Vagina (tissue), 2 donors: ENCODE results near the gene MTA1. TPM values are rescaled to one million over a fixed set of nuclear protein-coding genes. Genes with fewer than 3 reads are reported as not detected.

Experiments used
- DNase-seq, 2 donors: peaks; one replicate each; pipeline ENCODE4 v3.0.0-alpha.2; 2017; ENCODE audit errors: extremely low spot score in 2 of 2
- H3K27ac ChIP-seq: fragments of 200-600 bp; sonication (generic); one replicate; pipeline ENCODE4 v1.5.1; 2019
- H3K27me3 ChIP-seq: fragments of 200-600 bp; sonication (generic); one replicate; pipeline ENCODE4 v1.5.1; 2019
- H3K36me3 ChIP-seq, 2 donors: fragments of 200-600 bp; sonication (generic); one replicate each; pipeline ENCODE4 v1.5.1; 2017 to 2019
- H3K4me1 ChIP-seq: fragments of 200-600 bp; sonication (generic); one replicate; pipeline ENCODE4 v1.5.1; 2019
- H3K4me3 ChIP-seq, 2 donors: fragments of 200-600 bp; sonication (generic); 1 replicate in 1 of 2; 2 replicates in 1 of 2; pipeline ENCODE4 v1.5.1; 2016 to 2019
- H3K9me3 ChIP-seq: fragments of 200-600 bp; sonication (generic); one replicate; pipeline ENCODE4 v1.5.1; 2019
- CTCF ChIP-seq, 3 experiments: fragments of 450-650 bp in 2 of 3; fragments of 200-600 bp in 1 of 3; sonication (generic) in 1 of 3; IDR thresholded peaks; one replicate each; pipeline ENCODE4 v1.5.1; 2017 to 2019; ENCODE audit warnings: antibody characterized with exemption in 3 of 3, mild to moderate bottlenecking in 2 of 3, moderate library complexity in 2 of 3
- POLR2A ChIP-seq, 2 donors: fragments of 450-650 bp; IDR thresholded peaks; one replicate each; pipeline ENCODE4 v1.6.1; 2017; ENCODE audit warnings: antibody characterized with exemption in 2 of 2, mild to moderate bottlenecking in 2 of 2, moderate library complexity in 2 of 2
- POLR2AphosphoS5 ChIP-seq, 2 donors: sonication (generic); formaldehyde crosslinking; IDR thresholded peaks; one replicate each; pipeline ENCODE4 v1.9.0; 2017; ENCODE audit warnings: antibody characterized with exemption in 2 of 2, mild to moderate bottlenecking in 2 of 2, low read depth in 1 of 2; ENCODE audit not compliant: insufficient read depth in 1 of 2
- intact Hi-C: fragments of 100-400 bp; cut with DNase I; formaldehyde crosslinking; loops from one replicate; pipeline ENCODE4 v1.15.1; 2023
- total RNA-seq: library from RNA; depleted of rRNA; stranded (reverse); fragments of >200 nt; gene quantifications from one replicate; pipeline ENCODE4 v1.2.3, GENCODE V29; 2016

Gene MTA1
- total RNA-seq, 1 donor from 2014 or later = 82.7 TPM

GRCh38 chr14:105439179-105439578 is 19.6 kb downstream of the MTA1 start:
- no peaks in the 10 kb centered on the region for H3K4me1 ChIP-seq
- no peak for TF ChIP-seq CTCF (IDR thresholded peaks at IDR 0.05)
- TF ChIP-seq POLR2AphosphoS5 (IDR thresholded peaks at IDR 0.05; ENCODE audit: insufficient read depth in 1 of 2, low read depth in 1 of 2) = no peak
- TF ChIP-seq POLR2A (IDR thresholded peaks at IDR 0.05) = no peak
- H3K9me3 ChIP-seq = no peaks in the 10 kb centered on the region
- H3K4me3 ChIP-seq = no peak overlapping the region
- peaks cover 0 to 10% of the 10 kb centered on the region in 2 donors for H3K36me3 ChIP-seq
- no peak overlapping the region for H3K27ac ChIP-seq
- DNase-seq = no peak
- intact Hi-C loops = no loop called here
- no peaks in the 10 kb centered on the region for H3K27me3 ChIP-seq

DNA sequence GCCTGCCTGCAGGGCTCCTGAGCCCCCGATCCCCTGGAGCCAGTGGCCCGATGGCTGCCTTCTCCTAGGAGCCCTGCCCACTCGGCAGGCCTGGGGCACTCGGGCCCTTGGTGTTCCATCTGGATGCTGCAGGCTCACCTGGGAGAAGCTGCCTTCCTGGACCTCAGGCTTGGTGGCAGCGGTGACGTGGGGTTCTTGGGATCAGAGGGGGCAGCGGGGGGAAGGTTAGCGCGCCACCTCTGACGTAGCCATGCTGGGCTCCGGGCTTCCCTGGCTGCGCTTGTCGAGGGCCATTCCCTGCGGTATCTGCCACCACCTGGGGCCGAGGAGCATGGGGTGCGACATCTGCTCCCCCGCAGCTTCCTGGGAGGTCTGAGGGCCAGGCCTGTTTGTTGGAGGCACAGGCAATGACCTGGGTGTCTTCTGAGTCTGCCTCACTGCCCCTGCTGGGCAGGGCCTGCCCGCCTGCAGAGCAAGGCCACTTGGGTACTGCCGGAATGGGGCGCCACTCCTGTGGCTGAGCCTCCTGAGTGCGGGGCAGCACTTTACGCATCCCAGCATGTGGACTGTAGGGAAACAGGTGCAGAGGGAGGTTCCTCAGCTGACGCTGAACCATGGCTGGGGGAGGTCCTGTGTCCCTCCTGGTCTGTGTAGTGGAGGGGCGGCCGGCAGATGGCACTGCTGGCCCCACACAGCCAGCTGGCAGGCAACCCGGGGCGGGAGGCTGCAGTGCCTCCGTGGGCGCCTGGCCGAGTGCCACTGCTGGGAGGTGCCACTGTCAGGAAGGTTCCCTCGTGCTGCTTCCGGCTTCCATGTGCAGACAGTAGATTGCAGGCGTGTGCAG is 20.3 kb downstream of the MTA1 start:
- Histone ChIP-seq H3K4me1 (no peaks in the 10 kb centered on the region), H3K9me3 (no peaks in the 10 kb centered on the region), H3K4me3 (no peak overlapping the region), H3K36me3 (peaks cover 0 to 10% of the 10 kb centered on the region in 2 donors), H3K27ac (no peak overlapping the region), H3K27me3 (no peaks in the 10 kb centered on the region)
- no peak for DNase-seq
- intact Hi-C loops = loop anchor here (10.0 kb wide), 1 partner anchor 85 kb away; the partner anchor contains the start of gene TMEM121
- TF ChIP-seq POLR2A (IDR thresholded peaks at IDR 0.05) (no peak), POLR2AphosphoS5 (IDR thresholded peaks at IDR 0.05; ENCODE audit: insufficient read depth in 1 of 2, low read depth in 1 of 2) (no peak), CTCF (IDR thresholded peaks at IDR 0.05) (no peak)

DNA sequence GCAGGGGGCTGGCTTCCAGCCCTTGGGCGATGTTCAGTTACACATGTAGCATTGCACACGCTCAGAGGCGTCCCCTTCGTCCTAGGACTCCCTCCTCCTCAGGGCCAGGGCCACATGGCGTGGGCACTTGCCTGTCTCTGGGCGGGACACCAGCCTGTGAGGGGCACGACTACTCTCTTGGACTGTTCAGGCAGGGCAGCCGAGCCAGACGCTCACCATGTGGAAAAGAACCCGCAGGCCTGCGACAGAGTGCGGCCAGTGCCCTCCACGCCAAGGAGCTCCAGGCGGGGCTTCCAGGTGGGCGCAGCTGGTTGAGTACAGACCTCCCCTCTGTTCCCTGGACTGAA is 20.9 kb downstream of the MTA1 start:
- H3K36me3 ChIP-seq = peaks cover 0 to 10% of the 10 kb centered on the region in 2 donors
- no peak for TF ChIP-seq CTCF (IDR thresholded peaks at IDR 0.05)
- no peak for TF ChIP-seq POLR2A (IDR thresholded peaks at IDR 0.05)
- no peak for TF ChIP-seq POLR2AphosphoS5 (IDR thresholded peaks at IDR 0.05; ENCODE audit: insufficient read depth in 1 of 2, low read depth in 1 of 2)
- no peaks in the 10 kb centered on the region for H3K27me3 ChIP-seq
- H3K9me3 ChIP-seq = no peaks in the 10 kb centered on the region
- no peak overlapping the region for H3K27ac ChIP-seq
- intact Hi-C loops = loop anchor here (10.0 kb wide), 1 partner anchor 84 kb away; the partner anchor contains the start of gene TMEM121
- DNase-seq = no peak
- no peaks in the 10 kb centered on the region for H3K4me1 ChIP-seq
- no peak overlapping the region for H3K4me3 ChIP-seq

- H3K27me3 ChIP-seq = no peaks in the 10 kb centered on the region
- H3K36me3 ChIP-seq = peaks cover 0 to 10% of the 10 kb centered on the region in 2 donors
- no peaks in the 10 kb centered on the region for H3K4me1 ChIP-seq
- TF ChIP-seq POLR2AphosphoS5 (IDR thresholded peaks at IDR 0.05; ENCODE audit: insufficient read depth in 1 of 2, low read depth in 1 of 2) (no peak), POLR2A (IDR thresholded peaks at IDR 0.05) (no peak), CTCF (IDR thresholded peaks at IDR 0.05) (no peak)
- H3K4me3 ChIP-seq = no peak overlapping the region
- H3K27ac ChIP-seq = no peak overlapping the region
- intact Hi-C loops = loop anchor here (10.0 kb wide), 1 partner anchor 84 kb away; the partner anchor contains the start of gene TMEM121
- no peak for DNase-seq
- H3K9me3 ChIP-seq = no peaks in the 10 kb centered on the region
Measured at GRCh38 chr14:105440992-105441391, 21.4 kb downstream of the MTA1 start.

DNA sequence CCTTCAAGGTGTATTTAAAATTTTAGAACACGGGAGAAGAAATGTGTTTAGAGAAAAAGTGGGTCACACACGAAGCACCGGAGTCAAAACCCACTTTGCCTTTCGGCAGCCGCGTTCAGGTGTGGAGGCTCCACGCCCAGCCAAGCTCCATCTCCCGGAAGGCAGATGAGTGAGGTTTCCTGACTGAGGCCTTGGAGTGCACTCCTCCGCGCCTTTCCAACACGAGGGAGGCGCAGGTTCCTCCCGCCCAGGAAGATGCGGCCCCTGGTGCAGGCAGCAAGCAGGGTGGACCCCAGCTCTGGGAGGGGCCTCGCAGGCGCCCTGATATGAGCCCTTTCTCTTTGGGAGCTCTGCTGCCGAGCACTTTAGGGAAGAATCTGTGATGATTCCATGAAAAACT is 22.5 kb downstream of the MTA1 start:
- H3K36me3 ChIP-seq = peaks cover 0 to 10% of the 10 kb centered on the region in 2 donors
- H3K4me3 ChIP-seq = no peak overlapping the region
- DNase-seq = no peak
- no peak overlapping the region for H3K27ac ChIP-seq
- no peaks in the 10 kb centered on the region for H3K27me3 ChIP-seq
- intact Hi-C loops = loop anchor here (10.0 kb wide), 1 partner anchor 83 kb away; the partner anchor contains the start of gene TMEM121
- no peaks in the 10 kb centered on the region for H3K4me1 ChIP-seq
- no peaks in the 10 kb centered on the region for H3K9me3 ChIP-seq
- TF ChIP-seq POLR2AphosphoS5 (IDR thresholded peaks at IDR 0.05; ENCODE audit: insufficient read depth in 1 of 2, low read depth in 1 of 2) = no peak
- TF ChIP-seq CTCF (IDR thresholded peaks at IDR 0.05) = no peak
- TF ChIP-seq POLR2A (IDR thresholded peaks at IDR 0.05) = no peak
